Germinal center (tissue), 1 donor: ENCODE measurements around the gene SMYD3.
"Not testable (repeated sequence)": the region's sequence is repeated elsewhere in the genome, so short reads cannot be mapped to it uniquely, and the experiment has no call there.

Experiments used
- DNase-seq: peaks from one replicate; pipeline ENCODE4 v3.0.0; 2012; ENCODE audit warnings: mixed read lengths, low spot score

Gene SMYD3

DNA sequence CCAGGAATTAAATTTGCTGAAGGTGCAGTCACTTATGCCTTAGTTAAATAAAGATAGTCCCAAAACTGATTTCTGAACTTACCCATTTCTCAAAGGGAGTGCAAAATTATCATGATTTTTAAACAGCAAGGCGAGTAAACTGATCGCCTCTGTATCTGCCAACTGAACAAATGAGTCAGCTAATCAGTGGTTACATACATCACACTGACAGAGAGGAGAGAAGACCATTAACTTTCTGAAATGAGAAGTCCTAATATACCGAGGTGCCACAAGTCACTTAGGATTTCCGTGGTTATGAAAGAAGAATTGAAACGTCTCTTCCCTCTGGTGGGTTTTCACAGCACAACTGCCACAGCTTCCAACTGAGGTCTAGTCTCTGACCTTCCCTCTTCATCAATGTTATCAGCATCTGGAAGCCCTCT, 400.7 kb downstream of the SMYD3 start:
- no peak for DNase-seq

DNA sequence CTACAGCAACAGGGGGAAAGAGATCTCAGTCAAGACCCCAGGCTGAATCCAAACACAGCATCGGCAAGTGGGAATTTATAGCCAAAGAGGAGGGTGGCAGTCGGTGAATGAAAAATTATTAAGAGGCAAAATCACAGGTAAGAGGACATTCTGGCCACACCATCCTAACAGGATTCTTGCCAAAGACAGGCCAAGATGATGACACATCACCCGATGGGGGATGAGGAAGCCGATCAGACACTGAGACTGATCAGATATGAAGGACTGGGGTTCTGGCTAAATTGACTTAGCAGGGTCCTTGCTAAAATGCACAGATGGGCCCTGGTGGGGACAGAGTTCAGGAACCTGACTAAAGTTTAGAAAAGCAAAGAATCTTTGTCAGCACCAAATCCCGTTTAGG, 402.2 kb downstream of the SMYD3 start:
- no peak for DNase-seq

DNA sequence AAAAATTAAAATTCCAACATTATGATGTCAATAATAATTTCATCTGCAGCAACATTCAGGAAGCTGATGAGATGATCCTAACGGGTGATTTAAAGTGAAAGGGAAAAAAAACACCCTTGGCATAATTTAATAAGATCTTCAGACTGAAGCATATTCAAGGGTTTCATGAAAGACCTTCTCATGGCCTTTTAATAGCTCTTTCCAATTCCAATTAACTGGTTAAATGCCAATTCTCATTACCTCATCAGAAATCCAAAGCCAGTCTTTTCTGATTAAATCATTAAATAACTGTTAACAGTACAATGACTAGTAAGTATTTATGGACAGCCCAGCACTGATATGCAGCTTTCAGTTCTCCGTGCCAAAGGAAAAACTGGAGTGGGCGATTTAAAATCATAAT, 407.5 kb downstream of the SMYD3 start:
- no peak for DNase-seq

DNA sequence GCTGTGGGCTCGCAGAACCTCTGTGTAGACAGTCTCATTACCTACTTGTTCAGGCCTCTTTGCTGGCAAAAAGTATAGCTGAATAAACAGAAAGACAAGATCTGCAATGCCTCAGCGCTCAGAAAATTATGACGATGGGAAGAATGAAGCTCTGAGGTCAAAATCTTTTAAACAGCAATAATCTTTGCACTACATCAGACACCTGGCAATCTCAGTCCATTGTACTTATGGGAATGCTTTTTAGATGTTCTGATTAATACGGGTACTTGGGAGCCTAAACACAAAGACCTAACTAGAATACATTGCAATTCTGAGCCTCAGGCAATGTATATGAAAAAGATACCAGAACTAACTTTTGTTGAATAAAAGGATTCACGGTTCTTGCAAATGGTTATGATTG, 410.7 kb downstream of the SMYD3 start:
- DNase-seq, result no peak

DNA sequence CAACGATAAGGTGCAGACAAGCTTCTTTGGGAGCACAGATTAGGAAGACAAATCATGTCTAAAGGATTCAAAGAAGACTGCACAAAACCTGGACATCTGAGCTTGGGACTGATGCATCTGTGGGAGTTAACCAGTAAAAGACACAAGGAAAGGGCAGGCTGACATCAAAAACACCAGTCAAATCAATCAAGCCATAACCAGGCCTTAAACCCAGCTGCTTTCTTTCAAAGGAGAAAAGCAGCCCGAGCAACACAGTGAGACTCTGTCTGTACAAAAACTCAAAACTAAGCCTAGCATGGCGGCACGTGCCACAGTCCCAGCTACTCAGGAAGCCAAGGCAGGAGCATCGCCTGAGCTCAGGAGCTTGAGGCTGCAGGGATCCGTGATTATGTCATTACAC, 411.6 kb downstream of the SMYD3 start:
- DNase-seq, result no peak

DNA sequence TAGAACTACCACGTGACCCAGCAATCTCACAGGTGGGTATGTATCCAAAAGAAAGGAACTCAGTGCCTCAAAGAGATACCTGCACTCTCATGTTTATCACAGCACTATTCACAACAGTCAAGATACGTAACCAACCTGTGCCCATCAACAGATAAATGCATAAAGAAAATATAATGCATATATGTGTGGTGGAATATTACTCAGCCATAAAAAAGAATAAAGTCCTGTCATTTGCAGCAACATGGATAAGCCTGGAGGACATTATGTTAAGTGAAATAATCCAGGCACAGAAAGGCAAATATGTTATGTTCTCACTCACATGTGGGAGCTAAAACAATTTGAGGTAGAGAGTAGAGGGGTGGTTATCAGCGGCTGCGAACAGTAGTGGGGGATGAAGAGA, 413.8 kb downstream of the SMYD3 start:
- DNase-seq, result no peak

DNA sequence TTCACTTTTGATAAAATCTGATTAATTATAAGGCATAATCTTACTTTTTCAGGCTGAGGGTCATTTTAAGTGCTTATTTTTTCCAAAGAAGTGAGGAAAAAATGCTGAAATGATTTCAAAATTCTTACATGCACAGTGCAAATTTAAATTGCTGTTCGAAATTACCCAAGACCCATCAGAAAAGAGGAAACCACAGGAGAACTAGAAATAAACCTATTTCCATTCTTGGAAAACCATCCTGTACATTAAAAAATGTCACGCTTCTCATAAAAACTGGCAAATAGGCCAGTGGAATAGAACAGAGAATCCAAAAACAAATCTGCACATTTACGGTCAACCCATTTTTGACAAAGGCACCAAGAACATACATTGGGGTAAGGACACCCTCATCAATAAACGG, 414.9 kb downstream of the SMYD3 start:
- no peak for DNase-seq

DNA sequence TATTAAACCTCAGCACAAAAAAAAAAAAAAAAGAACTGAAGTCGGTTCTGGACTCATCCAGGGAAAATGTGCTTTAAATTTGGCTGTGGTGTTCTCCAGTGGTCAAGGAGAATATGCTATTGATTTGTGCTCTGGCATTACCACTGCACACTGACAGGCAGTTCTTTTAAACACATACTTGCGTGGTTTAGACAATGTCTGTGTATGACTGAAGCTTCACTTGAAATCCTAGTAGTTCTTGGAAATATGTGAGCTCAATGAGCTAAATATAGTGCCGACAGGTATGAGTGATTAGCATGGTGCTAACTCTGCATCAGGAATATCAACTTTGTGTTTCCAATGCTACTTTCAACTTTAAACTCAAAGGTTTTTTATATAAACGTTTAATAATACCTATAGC, 415.6 kb downstream of the SMYD3 start:
- no peak for DNase-seq

DNA sequence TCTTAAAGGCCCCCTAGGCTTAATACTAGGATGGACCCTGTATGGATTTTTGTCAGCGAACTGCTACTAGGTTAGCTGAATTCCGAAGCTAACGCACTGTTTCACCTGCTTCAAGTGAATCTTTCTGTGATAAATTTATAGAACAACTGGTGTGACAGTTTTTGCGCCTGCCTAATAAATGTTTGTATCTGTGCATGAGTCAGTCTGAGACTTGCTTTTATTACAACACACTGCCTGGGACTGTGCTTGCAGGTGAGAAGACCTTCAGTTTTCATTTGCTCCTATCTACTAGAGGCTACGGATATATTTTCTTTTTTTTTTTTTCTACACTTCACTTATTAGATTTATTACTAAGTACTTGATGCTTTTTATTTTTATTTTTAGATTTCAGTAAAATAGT, 420.9 kb downstream of the SMYD3 start:
- no peak for DNase-seq

DNA sequence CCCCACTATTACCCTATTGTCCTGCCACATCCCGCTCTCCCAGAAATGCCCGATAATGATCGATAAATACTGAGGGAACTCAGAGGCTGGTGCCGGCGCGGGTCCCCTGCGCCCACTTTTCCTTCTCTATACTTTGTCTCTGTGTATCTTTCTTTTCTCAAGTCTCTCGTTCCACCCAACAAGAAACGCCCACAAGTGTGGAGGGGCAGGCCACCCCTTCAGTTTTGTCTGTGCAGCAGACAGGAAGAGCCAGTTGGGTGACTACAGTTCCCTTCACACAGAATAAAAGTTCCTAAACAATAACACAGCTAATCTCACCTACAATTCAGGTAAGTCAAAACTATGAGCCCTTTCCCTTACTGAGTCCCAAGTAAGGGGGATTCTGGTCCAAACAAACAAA, 423.7 kb downstream of the SMYD3 start:
- no peak for DNase-seq

DNA sequence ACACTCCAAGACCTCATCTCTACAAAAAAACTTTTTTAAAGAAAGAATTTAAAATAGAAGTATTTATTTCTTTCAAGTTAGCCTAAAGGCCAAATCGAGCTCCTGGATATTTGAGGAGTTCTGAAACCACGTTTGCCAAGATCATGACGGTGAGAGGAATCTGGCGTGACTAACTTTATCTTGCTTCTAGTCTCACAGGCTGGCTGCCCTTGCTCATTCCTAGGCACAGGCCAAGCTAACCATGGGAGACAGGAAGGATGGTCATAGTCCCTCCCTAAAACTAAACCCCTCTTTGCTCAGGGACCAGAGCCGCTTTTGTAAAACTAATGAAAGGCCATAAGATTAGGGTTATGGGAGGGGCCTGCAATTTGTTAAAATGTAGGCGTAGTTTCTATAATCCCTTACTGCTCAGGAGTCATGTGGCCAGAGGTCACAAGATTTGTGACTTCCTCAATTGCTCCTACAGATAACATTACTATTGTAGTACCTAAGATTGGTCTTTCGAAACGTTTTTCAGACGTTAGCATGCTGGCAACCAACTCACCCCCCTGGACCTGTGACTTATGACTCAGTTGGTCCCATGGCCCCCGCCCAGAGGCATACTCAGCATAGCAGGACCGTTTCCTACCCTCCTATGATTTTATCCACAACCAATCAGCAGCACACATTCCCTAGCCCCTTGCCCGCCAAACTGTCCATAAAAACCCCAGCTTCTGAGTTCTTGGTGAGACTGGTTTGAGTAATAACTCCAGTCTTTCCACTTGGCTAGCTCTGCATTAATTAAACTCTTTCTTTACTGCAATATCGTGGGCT, 425.0 kb downstream of the SMYD3 start:
- DNase-seq, result no peak

DNA sequence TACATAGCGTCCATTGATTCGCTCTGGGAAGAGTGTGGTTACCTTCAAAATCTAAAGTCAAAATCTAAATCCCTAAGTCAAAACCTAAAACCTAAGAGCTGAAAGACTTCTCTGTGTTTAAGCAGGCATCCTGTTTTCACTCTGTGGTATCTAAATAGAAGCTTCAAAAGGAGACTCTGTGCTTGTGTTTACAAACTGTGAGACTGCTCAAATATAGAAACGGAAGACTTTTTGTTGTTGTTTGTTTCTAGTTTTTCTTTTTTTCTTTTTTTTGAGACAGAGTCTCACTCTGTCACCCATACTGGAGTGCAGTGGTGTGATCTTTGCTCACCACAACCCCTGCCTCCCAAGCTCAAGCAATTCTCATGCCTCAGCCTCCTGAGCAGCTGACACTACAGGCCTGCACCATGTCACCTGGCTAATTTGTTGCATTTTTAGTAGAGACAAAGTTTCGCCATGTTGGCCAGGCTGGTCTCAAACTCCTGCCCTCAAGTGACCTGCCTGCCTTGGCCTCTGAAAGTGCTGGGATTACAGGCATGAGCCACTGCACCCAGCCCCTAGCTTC, 425.9 kb downstream of the SMYD3 start:
- no peak for DNase-seq

DNA sequence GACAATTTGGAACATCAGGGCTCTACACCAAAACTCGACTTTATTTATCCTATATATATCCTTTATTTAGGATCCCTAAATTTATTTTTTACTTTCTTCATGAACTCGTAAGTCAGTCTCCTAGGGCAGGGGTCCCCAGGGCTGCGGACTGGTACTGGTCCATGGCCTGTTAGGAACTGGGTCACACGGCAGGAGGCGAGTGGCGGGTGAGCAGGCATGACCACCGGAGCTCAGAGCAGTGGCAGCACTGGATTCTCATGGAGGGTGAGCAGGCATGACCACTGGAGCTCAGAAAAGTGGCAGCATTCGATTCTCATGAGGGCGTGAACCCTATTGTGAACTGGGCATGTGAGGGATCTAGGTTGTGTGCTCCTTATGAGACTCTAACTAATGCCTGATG, 427.0 kb downstream of the SMYD3 start:
- DNase-seq, result no peak

DNA sequence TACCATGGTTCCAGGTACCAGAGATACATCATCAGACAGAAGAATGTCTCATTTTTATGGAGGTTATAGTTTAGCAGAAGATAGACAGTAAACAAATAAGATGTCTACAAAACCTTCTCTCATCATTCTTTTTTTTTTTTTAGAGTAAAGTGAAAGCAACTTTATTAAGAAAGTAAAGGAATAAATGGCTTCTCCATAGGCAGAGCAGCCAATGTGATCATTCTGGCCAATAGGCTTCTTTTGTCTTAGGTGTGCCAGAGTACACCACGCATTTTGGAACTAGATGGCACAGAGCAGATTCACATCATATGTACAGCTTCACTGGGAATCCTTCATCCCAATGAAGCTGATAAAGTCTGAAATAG, 428.2 kb downstream of the SMYD3 start:
- no peak for DNase-seq

DNA sequence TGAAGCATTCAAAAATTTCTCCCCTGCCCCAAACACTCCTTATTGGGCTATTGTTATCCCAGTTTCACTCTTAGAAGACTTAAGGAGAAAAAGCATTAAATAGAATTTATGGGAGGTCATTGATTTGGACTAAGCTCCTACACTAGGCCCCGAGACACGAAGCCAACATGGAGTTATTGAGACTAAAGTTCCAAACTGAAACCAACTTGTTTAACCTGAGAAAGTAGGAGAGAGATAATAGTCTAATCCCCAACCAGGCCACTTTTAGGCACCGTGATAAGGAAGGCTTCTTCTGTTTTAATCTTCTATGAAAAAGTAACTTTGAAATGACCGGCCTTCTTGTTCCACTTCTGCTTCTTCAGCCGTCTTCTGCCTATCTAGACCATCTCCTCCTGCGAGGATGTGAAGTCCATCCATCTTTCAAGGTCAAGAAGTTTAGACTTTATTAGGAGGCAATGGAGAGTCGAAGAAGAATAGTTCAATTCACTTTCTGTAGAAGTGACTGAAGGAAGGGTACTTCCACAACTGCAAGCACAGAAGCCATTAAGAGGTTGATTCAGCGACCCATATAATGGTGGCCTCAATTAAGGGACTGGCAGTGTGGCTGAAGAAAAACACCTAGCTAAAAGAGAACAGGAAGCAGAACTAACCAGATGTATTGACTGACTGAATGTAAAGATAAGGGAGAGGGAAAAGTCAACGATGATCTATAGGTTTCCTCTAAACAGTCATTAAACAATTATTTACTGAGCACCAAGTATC, 428.8 kb downstream of the SMYD3 start:
- no peak for DNase-seq

DNA sequence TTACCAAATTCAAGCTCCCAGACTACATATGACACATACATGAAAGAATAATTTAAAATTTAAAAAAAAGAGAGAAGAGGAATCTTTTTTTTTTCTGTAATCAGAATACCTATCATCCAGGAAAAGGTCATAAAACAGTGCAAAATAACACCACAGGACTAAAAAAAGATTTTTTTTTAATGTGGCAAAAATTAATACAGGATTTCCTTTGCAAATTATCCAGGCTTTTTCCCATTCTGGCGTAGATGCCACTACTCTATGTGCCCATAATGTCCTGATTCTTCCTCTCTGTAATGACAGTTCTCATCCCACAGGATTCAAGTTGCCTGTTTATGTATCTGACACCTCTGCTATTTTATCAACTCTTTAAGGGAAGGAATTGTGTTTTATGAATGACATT, 429.6 kb downstream of the SMYD3 start:
- no peak for DNase-seq

DNA sequence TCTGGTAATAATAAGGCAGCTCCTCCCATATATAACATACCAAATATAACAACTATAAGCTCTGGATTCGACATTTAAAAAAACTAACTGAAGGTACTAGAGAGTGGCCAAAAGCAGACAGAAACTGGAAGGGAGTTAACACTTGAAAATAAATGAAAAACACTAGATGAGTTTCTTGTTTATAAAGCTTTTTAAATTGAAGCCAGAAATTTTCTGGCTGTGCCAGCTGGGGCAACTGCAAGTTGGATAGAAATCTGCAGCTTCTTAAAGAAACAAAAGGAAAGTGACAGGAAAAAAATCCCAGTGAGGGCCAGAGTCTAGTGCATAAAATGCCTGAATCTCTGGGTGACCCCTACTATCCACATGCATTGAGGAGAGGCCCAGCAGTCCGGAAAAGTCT, 432.7 kb downstream of the SMYD3 start:
- no peak for DNase-seq

DNA sequence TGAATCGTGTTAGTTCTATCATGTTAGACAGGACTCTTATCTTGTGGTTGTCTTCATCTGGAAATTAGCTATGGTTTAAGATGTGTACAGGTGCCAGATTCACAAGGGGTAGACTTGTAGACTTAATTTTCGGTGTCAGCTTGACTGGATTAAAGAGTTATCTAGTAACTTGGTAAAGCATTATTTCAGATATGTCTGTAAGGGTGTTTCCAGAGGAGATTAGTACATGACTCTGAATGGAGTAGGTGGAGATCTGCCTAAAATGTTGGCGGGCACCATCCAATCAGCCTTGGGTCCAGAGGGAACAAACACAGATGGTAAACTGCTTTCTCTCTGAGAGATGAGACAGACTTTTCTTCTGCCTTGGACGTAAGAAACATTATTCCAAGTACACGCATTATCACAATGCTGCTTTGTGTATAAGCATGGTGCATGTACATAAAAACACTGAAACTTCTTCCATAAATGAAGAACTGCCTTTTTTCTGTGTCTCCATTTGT, 434.6 kb downstream of the SMYD3 start:
- DNase-seq, result no peak

DNA sequence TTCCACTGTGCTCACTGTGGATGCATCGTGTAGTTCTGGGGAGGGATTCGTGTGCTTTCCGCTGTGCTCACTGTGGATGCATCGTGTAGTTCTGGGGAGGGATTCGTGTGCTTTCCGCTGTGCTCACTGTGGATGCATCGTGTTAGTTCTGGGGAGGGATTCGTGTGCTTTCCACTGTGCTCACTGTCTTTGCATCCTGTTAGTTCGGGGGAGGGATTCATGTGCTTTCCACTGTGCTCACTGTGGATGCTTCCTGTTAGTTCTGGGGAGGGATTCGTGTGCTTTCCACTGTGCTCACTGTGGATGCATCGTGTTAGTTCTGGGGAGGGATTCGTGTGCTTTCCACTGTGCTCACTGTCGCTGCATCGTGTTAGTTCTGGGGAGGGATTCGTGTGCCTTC, 435.1 kb downstream of the SMYD3 start:
- DNase-seq, result not testable (repeated sequence)

DNA sequence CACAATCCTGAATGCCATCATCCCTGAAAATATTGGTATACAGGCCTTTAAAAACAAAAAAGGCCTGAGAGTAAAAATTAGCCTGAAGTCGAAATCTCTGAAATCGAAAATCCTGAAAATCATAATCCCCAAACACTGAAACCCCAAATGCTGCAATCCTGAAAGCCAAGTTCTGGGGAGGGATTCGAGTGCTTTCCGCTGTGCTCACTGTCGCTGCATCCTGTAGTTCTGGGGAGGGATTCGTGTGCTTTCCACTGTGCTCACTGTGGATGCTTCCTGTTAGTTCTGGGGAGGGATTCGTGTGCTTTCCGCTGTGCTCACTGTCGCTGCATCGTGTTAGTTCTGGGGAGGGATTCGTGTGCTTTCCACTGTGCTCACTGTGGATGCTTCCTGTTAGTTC, 435.5 kb downstream of the SMYD3 start:
- DNase-seq, result not testable (repeated sequence)

DNA sequence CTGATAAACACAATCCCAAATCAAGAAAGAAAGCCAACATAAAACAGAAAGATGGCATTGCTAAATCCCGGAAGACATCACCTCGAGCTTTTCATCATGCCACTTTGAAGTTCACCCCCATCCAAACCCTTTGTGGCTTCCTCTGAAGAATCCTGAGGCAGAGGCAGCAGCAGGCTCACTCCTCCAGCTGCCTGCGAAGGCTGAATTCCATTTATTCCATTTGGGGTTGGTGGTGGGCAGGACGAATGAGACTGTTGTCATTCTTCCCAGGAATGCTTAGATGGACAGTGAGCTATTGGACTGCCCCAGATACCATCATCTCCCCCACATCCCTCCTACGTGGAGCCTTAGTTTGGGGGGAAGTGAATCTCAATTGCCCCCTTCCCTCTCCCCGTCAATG, 437.5 kb downstream of the SMYD3 start:
- DNase-seq, result no peak

DNA sequence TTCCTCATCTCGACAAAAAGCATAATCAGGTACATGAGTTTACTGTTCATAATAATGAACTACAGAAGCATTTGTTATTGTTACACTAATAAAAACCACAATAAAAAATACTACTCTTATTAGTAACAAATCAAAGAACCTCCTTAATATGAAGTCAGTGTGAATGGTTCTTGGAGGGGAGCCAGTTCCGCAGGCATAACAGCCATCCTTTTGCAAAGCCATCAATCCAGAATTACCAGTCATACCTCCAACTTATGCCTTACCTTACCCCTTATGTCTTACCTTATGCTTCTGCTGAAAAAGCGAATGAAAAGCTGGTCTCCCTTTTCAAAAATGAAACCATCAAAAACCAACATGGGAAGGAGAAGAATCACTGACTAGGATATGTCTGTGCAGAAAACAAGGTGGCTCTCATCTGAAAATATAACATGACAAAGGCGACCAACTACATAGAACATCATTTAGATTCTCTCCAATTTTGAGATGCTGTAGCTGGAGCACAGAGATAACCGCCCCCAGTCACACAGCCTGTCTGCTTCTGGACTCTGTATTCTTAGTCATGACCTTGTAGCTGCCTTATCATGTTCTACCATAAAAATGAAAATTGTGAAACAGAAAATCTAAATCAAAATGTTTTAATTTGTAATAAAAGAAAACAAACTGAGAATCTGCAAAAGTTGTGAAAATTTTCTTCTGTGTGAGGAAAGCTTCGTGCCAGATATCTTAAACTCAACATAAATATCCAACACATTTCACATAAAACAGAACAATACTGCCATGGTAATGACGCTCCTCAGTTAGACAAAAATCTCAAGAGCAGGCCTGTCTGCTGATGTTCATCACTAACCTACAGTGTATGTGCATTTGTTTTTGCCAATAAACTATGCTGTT, 438.2 kb downstream of the SMYD3 start:
- no peak for DNase-seq
